Duodenal mucosa (tissue), 2 donors: Measurements from ENCODE around the gene CD44.

Experiments
- H3K27ac ChIP-seq: one replicate; pipeline ENCODE4 v1.7.0; 2013; ENCODE audit warnings: low read depth, low read length
- H3K27me3 ChIP-seq, 2 donors: one replicate each; pipeline ENCODE4 v1.7.0; 2013; ENCODE audit warnings: low read length in 2 of 2, control low read depth in 1 of 2; ENCODE audit not compliant: insufficient read depth in 2 of 2, control insufficient read depth in 1 of 2
- H3K36me3 ChIP-seq, 2 donors: one replicate each; pipeline ENCODE4 v1.7.0; 2013; ENCODE audit warnings: low read length in 2 of 2, control low read depth in 1 of 2; ENCODE audit not compliant: insufficient read depth in 2 of 2, control insufficient read depth in 1 of 2
- H3K4me1 ChIP-seq, 2 donors: one replicate each; pipeline ENCODE4 v1.7.0; 2013; ENCODE audit warnings: low read length in 2 of 2, control low read depth in 1 of 2; ENCODE audit not compliant: insufficient read depth in 2 of 2, control insufficient read depth in 1 of 2
- H3K4me3 ChIP-seq, 2 donors: one replicate each; pipeline ENCODE4 v1.7.0; 2013; ENCODE audit warnings: low read length in 2 of 2, low read depth in 1 of 2
- H3K9ac ChIP-seq, 2 donors: one replicate each; pipeline ENCODE4 v1.7.0; 2013; ENCODE audit warnings: low read length in 2 of 2, low read depth in 1 of 2
- H3K9me3 ChIP-seq, 2 donors: one replicate each; pipeline ENCODE4 v1.7.0; 2013; ENCODE audit warnings: low read length in 2 of 2, control low read depth in 1 of 2; ENCODE audit not compliant: control insufficient read depth in 1 of 2

The CD44 gene

DNA sequence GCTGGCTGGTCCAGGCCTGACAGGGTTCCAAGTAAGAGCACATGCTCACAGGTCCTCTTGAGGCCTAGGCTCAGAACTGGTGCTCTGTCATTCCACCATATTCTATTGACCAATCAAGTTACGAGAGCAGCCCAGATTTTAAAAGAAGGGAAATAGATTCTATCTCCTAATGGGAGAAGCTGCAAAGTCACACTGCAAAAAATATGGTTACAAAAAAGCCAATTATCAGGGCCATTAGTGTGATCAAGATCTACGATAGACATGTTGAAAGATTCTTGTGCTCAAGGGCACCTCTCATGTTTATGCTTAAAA lies 96.1 kb downstream of the CD44 start:
- H3K27ac ChIP-seq, result no peak overlapping the region

DNA sequence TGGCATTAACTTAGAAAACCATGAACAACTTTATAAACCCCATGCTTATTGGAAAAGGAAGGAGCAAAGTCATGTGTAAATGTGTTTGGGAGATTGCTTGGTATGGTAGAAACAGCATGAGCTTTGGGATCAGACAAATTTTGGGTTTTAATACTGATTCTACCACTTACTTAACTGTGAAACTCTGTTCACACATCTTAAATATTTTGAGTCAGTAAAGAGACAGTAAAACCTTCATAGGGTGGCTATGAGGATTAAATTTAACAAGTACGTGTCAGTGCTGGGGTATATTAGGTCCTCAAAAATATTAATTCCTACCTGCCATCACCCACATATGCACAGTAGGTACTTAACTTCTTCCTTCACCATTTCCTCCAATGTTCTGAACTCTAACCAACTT lies 96.5 kb downstream of the CD44 start:
- no peaks in the 10 kb centered on the region for H3K27me3 ChIP-seq
- no peak overlapping the region for H3K4me3 ChIP-seq
- H3K9me3 ChIP-seq, result no peaks in the 10 kb centered on the region
- peaks cover 4 to 5% of the 10 kb centered on the region in 2 donors for H3K36me3 ChIP-seq
- H3K9ac ChIP-seq, result no peak overlapping the region
- no peak overlapping the region for H3K27ac ChIP-seq
- H3K4me1 ChIP-seq, result peaks cover 0 to 22% of the 10 kb centered on the region in 2 donors

More for the DNA sequence above, 96.1 kb downstream of the CD44 start:
- no peaks in the 10 kb centered on the region for H3K9me3 ChIP-seq
- no peak overlapping the region for H3K9ac ChIP-seq
- H3K36me3 ChIP-seq, result peaks cover 8 to 9% of the 10 kb centered on the region in 2 donors
- peaks cover 0 to 22% of the 10 kb centered on the region in 2 donors for H3K4me1 ChIP-seq
- no peaks in the 10 kb centered on the region for H3K27me3 ChIP-seq
- no peak overlapping the region for H3K4me3 ChIP-seq

DNA sequence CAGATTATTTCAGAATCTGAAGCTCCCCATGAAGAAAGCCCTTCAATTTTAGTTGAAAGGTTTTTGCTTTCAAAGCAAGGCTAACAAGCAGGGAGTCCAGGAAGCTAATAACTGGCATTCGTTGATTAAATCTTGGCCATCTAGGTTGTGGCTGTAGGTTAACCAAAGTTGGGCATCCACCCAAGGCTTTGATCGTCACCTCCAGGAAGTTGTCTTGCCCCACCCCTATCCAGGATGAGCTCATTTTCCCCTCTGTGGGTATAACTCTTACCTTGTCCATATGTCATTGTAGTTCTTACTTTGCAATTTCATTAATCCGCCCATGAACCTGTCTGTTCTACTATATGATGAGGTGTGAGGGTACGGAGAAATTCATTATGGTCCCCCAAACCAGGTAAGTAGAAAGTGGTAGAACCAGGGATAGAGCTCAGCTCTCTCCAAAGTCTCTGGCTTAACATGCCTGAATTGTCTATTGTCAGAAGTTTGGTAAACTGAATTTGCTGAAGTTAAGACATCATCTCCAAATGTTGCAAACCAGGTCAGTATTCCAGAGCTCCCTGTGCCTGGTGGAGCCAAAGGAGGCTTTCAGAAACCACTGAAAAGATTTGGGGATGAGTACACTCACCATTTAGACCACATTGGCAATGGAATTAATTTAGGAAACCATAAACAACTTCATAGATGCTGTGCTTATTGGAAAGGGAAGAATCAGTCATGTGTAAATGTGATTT lies 97.1 kb downstream of the CD44 start:
- H3K4me3 ChIP-seq, result no peak overlapping the region
- H3K4me1 ChIP-seq, result peaks cover 0 to 22% of the 10 kb centered on the region in 2 donors
- H3K27ac ChIP-seq, result no peak overlapping the region
- H3K9me3 ChIP-seq, result no peaks in the 10 kb centered on the region
- no peaks in the 10 kb centered on the region for H3K36me3 ChIP-seq
- no peak overlapping the region for H3K9ac ChIP-seq
- H3K27me3 ChIP-seq, result no peaks in the 10 kb centered on the region

DNA sequence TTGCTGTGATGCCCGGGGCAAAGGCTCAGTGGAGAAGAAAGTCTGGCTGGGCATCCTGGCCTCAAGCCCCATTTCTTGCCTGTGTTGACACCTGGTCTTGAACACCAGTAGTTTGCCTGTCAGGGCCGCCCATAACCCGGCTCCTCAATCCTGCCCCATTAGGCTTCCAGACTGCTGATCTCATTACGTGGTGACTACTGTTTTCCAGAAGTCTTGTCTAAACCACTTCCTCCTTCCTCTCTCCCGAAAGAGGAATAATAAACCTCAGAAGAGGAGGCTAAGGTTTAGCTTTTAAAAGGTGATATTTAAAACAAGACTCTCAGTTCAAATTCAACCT lies 97.7 kb downstream of the CD44 start:
- no peaks in the 10 kb centered on the region for H3K27me3 ChIP-seq
- H3K36me3 ChIP-seq, result no peaks in the 10 kb centered on the region
- H3K9ac ChIP-seq, result no peak overlapping the region
- peaks cover 0 to 22% of the 10 kb centered on the region in 2 donors for H3K4me1 ChIP-seq
- H3K27ac ChIP-seq, result no peak overlapping the region
- no peaks in the 10 kb centered on the region for H3K9me3 ChIP-seq
- H3K4me3 ChIP-seq, result no peak overlapping the region

DNA sequence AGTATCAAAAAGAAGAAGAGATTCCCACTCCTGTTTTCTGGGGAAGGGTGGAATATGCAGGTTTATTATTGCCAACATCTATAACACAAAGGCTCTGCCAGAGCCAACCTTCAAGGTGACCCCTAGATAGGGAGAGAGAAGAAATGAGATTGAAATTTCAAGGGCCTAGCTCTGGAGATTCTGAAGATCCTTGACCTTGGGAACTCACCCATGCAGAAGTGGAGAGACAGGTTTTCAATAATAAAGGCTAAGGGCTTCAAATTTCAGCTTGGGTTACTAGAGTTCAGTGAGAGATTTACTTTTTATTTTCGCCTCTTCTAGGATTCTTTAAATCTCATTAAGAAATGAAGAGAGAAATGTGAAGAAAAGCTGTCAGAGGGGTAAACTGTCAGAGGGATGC lies 98.4 kb downstream of the CD44 start:
- Histone ChIP-seq H3K27me3 (no peaks in the 10 kb centered on the region), H3K36me3 (no peaks in the 10 kb centered on the region), H3K9me3 (no peaks in the 10 kb centered on the region), H3K9ac (no peak overlapping the region), H3K4me1 (peaks cover 0 to 22% of the 10 kb centered on the region in 2 donors), H3K4me3 (no peak overlapping the region), H3K27ac (no peak overlapping the region)

DNA sequence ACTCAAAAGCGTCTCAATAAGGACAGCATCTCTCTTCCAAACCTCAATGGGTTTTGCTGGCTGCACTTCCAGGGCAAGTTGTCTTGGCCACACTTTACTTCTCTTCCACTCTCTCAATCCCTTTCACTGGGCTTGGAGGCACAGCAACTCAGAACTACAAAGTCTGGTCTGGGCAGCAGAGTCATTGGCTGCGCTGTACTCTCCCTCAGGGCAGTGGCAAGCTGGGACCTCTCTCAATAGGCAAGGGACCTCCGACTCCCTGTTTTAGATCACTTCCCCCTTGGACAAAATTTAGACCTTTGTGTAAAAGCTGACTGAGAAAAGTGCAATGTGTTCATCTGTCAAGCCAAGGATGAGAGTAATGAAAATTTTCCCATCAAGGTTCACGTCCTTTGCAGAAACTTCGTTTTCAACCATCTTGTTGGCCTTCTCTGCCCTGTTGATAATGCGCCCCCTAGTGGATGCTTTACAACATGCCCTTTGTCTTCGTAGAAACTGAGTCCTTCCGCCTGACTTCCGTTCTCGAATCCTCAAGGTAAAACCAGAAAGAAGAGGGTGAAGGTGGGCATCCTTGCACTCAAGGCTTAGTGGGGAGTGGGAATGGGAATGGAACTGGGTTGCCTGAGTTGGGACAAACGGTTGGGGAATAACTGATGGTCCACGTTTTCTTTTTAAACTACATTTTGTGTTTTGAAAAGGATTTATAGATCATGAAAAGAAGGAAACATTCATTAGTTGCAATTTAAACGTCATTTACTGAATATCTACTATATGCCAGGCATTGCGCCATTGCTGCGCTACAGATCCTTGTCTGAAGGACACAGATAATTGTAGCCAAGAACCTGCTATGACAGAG lies 99.1 kb downstream of the CD44 start:
- Histone ChIP-seq H3K9me3 (no peaks in the 10 kb centered on the region), H3K9ac (no peak overlapping the region), H3K27me3 (no peaks in the 10 kb centered on the region), H3K4me1 (peaks cover 0 to 22% of the 10 kb centered on the region in 2 donors), H3K36me3 (no peaks in the 10 kb centered on the region), H3K4me3 (no peak overlapping the region), H3K27ac (no peak overlapping the region)

DNA sequence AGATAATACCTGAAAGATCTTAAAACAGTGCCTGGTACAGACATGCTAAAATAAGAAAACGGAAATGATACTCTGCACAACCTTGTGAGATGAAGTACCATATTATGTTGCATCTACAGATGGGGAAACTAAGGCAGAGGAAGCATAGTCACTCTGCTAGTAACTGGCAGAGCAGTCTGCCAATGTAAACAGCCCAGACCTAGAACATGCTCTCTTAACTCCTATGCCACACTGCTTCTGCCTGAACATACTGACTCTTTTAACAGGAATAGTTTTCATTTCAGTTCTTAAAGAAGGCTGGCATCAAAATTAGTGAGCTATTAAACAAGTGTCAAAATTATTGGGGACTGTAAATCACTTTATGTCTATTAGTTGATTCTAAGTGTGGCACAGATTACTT lies 99.9 kb downstream of the CD44 start:
- H3K27ac ChIP-seq, result no peak overlapping the region

DNA sequence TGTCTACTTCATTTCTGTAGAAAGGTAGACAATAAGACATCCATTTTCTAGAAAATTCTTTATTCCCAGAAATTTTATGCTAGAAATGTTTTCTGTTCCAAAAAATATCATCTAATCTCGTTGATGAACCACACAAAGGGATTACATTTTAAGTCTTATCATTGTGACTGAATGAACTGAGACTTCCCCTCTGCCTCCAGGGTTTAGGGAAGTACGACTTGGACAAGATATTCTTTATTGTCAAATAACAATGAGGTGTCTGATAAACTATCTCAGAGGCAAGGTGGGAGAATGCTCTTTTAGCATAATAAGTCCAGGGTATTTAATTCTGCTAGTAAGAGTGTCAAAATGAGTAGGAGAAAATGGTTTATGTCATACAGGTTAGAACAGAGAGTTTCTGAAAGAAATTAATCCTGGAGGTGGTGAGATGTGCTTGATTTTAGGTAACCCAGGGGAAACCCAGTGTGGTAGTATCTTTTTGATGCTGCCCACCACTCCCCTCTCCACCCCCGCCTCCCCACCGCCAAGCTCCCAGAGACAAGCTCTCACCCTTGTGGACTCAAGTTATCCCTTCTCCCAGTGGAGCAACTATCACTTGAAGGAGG lies 100.6 kb downstream of the CD44 start:
- no peak overlapping the region for H3K4me3 ChIP-seq
- H3K36me3 ChIP-seq, result no peaks in the 10 kb centered on the region
- no peak overlapping the region for H3K27ac ChIP-seq
- H3K9me3 ChIP-seq, result no peaks in the 10 kb centered on the region
- no peaks in the 10 kb centered on the region for H3K27me3 ChIP-seq
- peaks cover 0 to 22% of the 10 kb centered on the region in 2 donors for H3K4me1 ChIP-seq
- H3K9ac ChIP-seq, result no peak overlapping the region

More for the DNA sequence above, 99.9 kb downstream of the CD44 start:
- no peaks in the 10 kb centered on the region for H3K27me3 ChIP-seq
- H3K4me1 ChIP-seq, result peaks cover 0 to 22% of the 10 kb centered on the region in 2 donors
- H3K4me3 ChIP-seq, result no peak overlapping the region
- H3K36me3 ChIP-seq, result no peaks in the 10 kb centered on the region
- no peak overlapping the region for H3K9ac ChIP-seq
- H3K9me3 ChIP-seq, result no peaks in the 10 kb centered on the region

DNA sequence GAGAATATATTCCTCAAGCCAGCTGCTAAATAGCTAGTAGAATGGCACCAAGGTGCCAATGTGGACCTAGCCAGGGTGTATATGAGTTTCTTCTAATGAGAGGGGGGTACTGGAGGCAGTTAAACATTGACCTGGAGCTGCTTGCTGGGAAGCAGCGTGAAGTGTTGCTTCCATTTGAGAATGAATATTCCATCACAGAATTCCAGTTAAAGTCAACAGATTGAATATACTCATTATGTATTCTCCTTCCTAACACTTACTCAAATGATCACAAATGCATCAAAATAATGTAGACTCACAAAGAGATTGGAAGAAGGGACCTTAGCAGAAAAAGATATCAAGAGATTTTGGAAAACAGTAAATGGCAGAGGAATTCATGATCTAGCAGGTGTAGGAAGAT lies 102.1 kb downstream of the CD44 start:
- H3K4me1 ChIP-seq, result peaks cover 0 to 13% of the 10 kb centered on the region in 2 donors
- no peak overlapping the region for H3K27ac ChIP-seq
- H3K36me3 ChIP-seq, result no peaks in the 10 kb centered on the region
- H3K9me3 ChIP-seq, result no peaks in the 10 kb centered on the region
- H3K4me3 ChIP-seq, result no peak overlapping the region
- H3K9ac ChIP-seq, result no peak overlapping the region
- H3K27me3 ChIP-seq, result no peaks in the 10 kb centered on the region

DNA sequence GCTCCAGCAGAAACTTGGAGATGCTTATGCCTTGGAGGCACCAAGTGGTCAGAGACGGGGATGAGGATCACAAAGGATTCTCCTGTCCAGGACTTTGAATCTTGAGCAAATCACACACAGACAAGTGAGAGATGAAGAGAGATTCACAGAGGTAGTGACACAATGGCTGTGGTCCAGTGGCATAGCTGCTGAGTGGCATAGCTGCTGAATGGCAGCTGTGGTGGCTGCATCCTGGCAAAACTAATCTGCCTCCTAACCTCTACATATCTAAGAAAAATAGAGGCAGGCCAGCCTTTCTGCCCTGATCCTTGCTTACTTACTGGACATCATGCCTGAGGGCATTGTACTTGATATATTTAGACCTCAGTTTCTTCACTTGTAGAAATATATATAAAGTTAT lies 102.6 kb downstream of the CD44 start:
- H3K27me3 ChIP-seq, result no peaks in the 10 kb centered on the region
- no peak overlapping the region for H3K27ac ChIP-seq
- no peaks in the 10 kb centered on the region for H3K36me3 ChIP-seq
- no peak overlapping the region for H3K4me3 ChIP-seq
- no peak overlapping the region for H3K9ac ChIP-seq
- H3K9me3 ChIP-seq, result no peaks in the 10 kb centered on the region
- H3K4me1 ChIP-seq, result peaks cover 0 to 9% of the 10 kb centered on the region in 2 donors
